Activated CD4-positive, alpha-beta T cell treated with anti-CD3 and anti-CD28 coated beads for 48 hours (primary cell): Measurements from ENCODE around the gene KRTAP9-4.
"Not testable (repeated sequence)": the region's sequence is repeated elsewhere in the genome, so short reads cannot be mapped to it uniquely, and the experiment has no call there.

Experiments used
- DNase-seq: peaks from one replicate; pipeline ENCODE4 v3.0.0-alpha.2; 2020

KRTAP9-4 gene

GRCh38 chr17:41267711-41268110 is 18.2 kb downstream of the KRTAP9-4 start:
- DNase-seq = no peak

- not testable (repeated sequence) for DNase-seq
Measured at GRCh38 chr17:41271323-41271722, 21.8 kb downstream of the KRTAP9-4 start.

GRCh38 chr17:41271858-41272257 is 22.4 kb downstream of the KRTAP9-4 start:
- DNase-seq = no peak

GRCh38 chr17:41275648-41276190 is 26.2 kb downstream of the KRTAP9-4 start, which contains the start of gene KRTAP9-7:
KRTAP9-7 (plus strand) TSS chr17:41275698; CDS start chr17:41275698, 0 bp downstream.
- not testable (repeated sequence) for DNase-seq

- no peak for DNase-seq
Measured at GRCh38 chr17:41278176-41278955, 28.9 kb downstream of the KRTAP9-4 start.

- no peak for DNase-seq
Measured at GRCh38 chr17:41284043-41284442, 34.6 kb downstream of the KRTAP9-4 start.

- DNase-seq = no peak
Measured at GRCh38 chr17:41284546-41284945, 35.1 kb downstream of the KRTAP9-4 start.

- no peak for DNase-seq
Measured at GRCh38 chr17:41287050-41287449, 37.6 kb downstream of the KRTAP9-4 start.

- DNase-seq = no peak
Measured at GRCh38 chr17:41294016-41294415, 44.5 kb downstream of the KRTAP9-4 start.

GRCh38 chr17:41296846-41297245 is 47.4 kb downstream of the KRTAP9-4 start:
- DNase-seq = no peak

GRCh38 chr17:41298458-41299135 is 49.1 kb downstream of the KRTAP9-4 start:
- DNase-seq = no peak
